ENCODE data around the gene PCAT6. TPM values are rescaled to one million over a fixed set of nuclear protein-coding genes. Genes with fewer than 3 reads are reported as not detected.

PCAT6 gene
- total RNA-seq, 6 donors from 2014 or later, result 0.86 to 3.8 (median 1.6) TPM; not detected in 2

DNA sequence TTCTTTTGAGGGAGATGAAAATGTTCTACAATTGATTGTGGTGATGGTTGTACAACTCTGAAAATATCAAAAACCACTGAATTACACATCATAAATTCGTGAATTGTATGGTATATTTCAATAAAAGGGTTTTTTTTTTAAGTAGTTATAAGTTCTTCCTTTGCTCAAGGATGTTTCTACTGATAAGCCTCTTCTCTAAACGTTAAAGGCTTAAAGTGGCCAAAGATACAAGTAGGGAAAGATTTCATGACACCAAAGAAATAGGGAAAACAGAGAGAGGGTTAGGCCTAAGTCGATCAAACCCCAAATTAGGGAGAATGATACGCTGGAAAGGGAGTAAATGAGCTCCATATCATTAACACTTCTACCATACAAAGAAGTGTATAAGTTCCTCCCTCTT, 6.6 kb upstream of the PCAT6 start:
- no peak overlapping the region for H3K4me3 ChIP-seq
- H3K27me3 ChIP-seq, result no peaks in the 10 kb centered on the region
- TF ChIP-seq POLR2AphosphoS5 (IDR thresholded peaks at IDR 0.05), result no peak
- TF ChIP-seq POLR2A (IDR thresholded peaks at IDR 0.05), result no peak
- TF ChIP-seq EP300 (IDR thresholded peaks at IDR 0.05), result no peak
- TF ChIP-seq, protein P1, sequence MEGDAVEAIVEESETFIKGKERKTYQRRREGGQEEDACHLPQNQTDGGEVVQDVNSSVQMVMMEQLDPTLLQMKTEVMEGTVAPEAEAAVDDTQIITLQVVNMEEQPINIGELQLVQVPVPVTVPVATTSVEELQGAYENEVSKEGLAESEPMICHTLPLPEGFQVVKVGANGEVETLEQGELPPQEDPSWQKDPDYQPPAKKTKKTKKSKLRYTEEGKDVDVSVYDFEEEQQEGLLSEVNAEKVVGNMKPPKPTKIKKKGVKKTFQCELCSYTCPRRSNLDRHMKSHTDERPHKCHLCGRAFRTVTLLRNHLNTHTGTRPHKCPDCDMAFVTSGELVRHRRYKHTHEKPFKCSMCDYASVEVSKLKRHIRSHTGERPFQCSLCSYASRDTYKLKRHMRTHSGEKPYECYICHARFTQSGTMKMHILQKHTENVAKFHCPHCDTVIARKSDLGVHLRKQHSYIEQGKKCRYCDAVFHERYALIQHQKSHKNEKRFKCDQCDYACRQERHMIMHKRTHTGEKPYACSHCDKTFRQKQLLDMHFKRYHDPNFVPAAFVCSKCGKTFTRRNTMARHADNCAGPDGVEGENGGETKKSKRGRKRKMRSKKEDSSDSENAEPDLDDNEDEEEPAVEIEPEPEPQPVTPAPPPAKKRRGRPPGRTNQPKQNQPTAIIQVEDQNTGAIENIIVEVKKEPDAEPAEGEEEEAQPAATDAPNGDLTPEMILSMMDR (IDR thresholded peaks at IDR 0.05), result no peak
- ATAC-seq (ENCODE audit: low FRiP score in 2 of 2) (no peak), DNase-seq (no peak)
- no peak overlapping the region for H3K27ac ChIP-seq
- H3K9me3 ChIP-seq, result no peaks in the 10 kb centered on the region
- no peaks in the 10 kb centered on the region for H3K36me3 ChIP-seq
- 66 to 70% methylated on average over 4 of the region's 4 CpGs for whole genome bisulfite sequencing, 2 donors
- peaks cover 26 to 40% (median 27%) of the 10 kb centered on the region in 4 donors for H3K4me1 ChIP-seq

GRCh38 chr1:202805886-202806844, 4.6 kb upstream of the PCAT6 start:
- ATAC-seq (ENCODE audit: low FRiP score in 2 of 2) (no peak), DNase-seq (no peak)
- TF ChIP-seq EP300 (IDR thresholded peaks at IDR 0.05) (no peak), POLR2AphosphoS5 (IDR thresholded peaks at IDR 0.05) (no peak), POLR2A (IDR thresholded peaks at IDR 0.05) (no peak)
- TF ChIP-seq, protein P1 (IDR thresholded peaks at IDR 0.05), result no peak
- H3K9me3 ChIP-seq, result no peaks in the 10 kb centered on the region
- H3K36me3 ChIP-seq, result no peaks in the 10 kb centered on the region
- peak overlapping the region; percentile 81 to 94 (median 92) for H3K27ac ChIP-seq
- H3K4me1 ChIP-seq, result peaks cover 26 to 48% (median 36%) of the 10 kb centered on the region in 4 donors
- H3K27me3 ChIP-seq, result no peaks in the 10 kb centered on the region
- peak overlapping the region; percentile 50 to 99 (median 78) for H3K4me3 ChIP-seq
- 24 to 35% methylated on average over 7 of the region's 7 CpGs for WGBS, 2 donors

GRCh38 chr1:202806845-202807450, 3.8 kb upstream of the PCAT6 start:
- Histone ChIP-seq H3K9me3 (no peaks in the 10 kb centered on the region), H3K27me3 (no peaks in the 10 kb centered on the region), H3K4me3 (peak overlapping the region; percentile 50 to 99 (median 78)), H3K36me3 (no peaks in the 10 kb centered on the region), H3K4me1 (peaks cover 29 to 52% (median 43%) of the 10 kb centered on the region in 4 donors), H3K27ac (peak overlapping the region; percentile 81 to 94 (median 92))
- 0 to 1% methylated on average over 12 to 28 of the region's 51 CpGs for WGBS, 2 donors
- DNase-seq (peak; percentile 28 to 86), ATAC-seq (ENCODE audit: low FRiP score in 2 of 2) (peak in 1 of 2 donors; percentile 0)
- TF ChIP-seq POLR2A (IDR thresholded peaks at IDR 0.05) (no peak), POLR2AphosphoS5 (IDR thresholded peaks at IDR 0.05) (no peak), EP300 (IDR thresholded peaks at IDR 0.05) (no peak)
- TF ChIP-seq, protein P1 (IDR thresholded peaks at IDR 0.05), result no peak

GRCh38 chr1:202807451-202807925, 3.3 kb upstream of the PCAT6 start:
- Histone ChIP-seq H3K27ac (peak overlapping the region; percentile 81 to 94 (median 92)), H3K9me3 (no peaks in the 10 kb centered on the region), H3K36me3 (no peaks in the 10 kb centered on the region), H3K4me3 (peak overlapping the region; percentile 50 to 99 (median 78)), H3K4me1 (peaks cover 29 to 51% (median 44%) of the 10 kb centered on the region in 4 donors), H3K27me3 (no peaks in the 10 kb centered on the region)
- ATAC-seq (ENCODE audit: low FRiP score in 2 of 2) (peak in 1 of 2 donors; percentile 29), DNase-seq (peak in 1 of 2 donors; percentile 33)
- no peak for TF ChIP-seq POLR2AphosphoS5 (IDR thresholded peaks at IDR 0.05)
- no peak for TF ChIP-seq EP300 (IDR thresholded peaks at IDR 0.05)
- no peak for TF ChIP-seq POLR2A (IDR thresholded peaks at IDR 0.05)
- TF ChIP-seq, protein P1 (IDR thresholded peaks at IDR 0.05), result no peak
- 4% methylated on average over 5 of the region's 45 CpGs; no CpG with 5 or more reads in 1 of the 2 donors for WGBS, 2 donors
